ENCODE results near the gene ATF2. TPM values are rescaled to one million over a fixed set of nuclear protein-coding genes. Genes with fewer than 3 reads are reported as not detected.

Gene ATF2
- polyA plus RNA-seq, 3 donors = 17.4 to 24.0 (median 22.1) TPM

GRCh38 chr2:175181877-175182308 lies 13.9 kb upstream of the ATF2 start:
- intact Hi-C loops (cut with micrococcal nuclease) = no loop called here
- Histone ChIP-seq H2AFZ (ENCODE audit: insufficient read depth, low read depth, low read length, poor library complexity, severe bottlenecking) (peak overlapping the region; percentile 92), H3K36me3 (replicated peaks in 1 of 2; ENCODE audit: control insufficient read depth in 1 of 2, insufficient read depth in 2 of 2, low read length in 2 of 2) (peaks cover 31 to 32% of the 10 kb centered on the region in 2 donors), H3K27me3 (ENCODE audit: control insufficient read depth in 2 of 2, insufficient read depth in 2 of 2, low read length in 2 of 2) (no peaks in the 10 kb centered on the region), H3K4me3 (replicated peaks in 1 of 3; ENCODE audit: low read depth in 2 of 3, low read length in 3 of 3) (peak overlapping the region; percentile 76 to 93 (median 80)), H3K79me2 (ENCODE audit: insufficient read depth, low read length) (peaks cover 49% of the 10 kb centered on the region), H3K27ac (ENCODE audit: low read depth in 1 of 2, low read length in 2 of 2) (peak overlapping the region; percentile 76 to 91), H3K4me2 (replicated peaks; ENCODE audit: extremely low read depth, low read length, poor library complexity, severe bottlenecking) (peak overlapping the region; percentile 90), H4K20me1 (ENCODE audit: insufficient read depth, low read length) (peaks cover 39% of the 10 kb centered on the region), H3K9ac (ENCODE audit: insufficient read depth, low read length, poor library complexity, severe bottlenecking) (peak overlapping the region; percentile 87), H3K4me1 (ENCODE audit: control insufficient read depth in 1 of 2, insufficient read depth in 2 of 2, low read length in 2 of 2) (peaks cover 12 to 17% of the 10 kb centered on the region in 2 donors), H3K9me3 (replicated peaks in 1 of 2; ENCODE audit: control insufficient read depth in 1 of 2, insufficient read depth in 1 of 2, low read length in 2 of 2) (no peaks in the 10 kb centered on the region)
- Mint-ChIP-seq H3K27me3 (ENCODE audit: low read depth in 3 of 3) (no peaks in the 10 kb centered on the region), H3K27ac (peak overlapping the region; percentile 50 to 95 (median 88)), H3K36me3 (peaks cover 30 to 31% of the 10 kb centered on the region in 2 donors), H3K4me3 (peak overlapping the region; percentile 87 to 96), H3K4me1 (peaks cover 16% of the 10 kb centered on the region), H3K9me3 (peaks cover 0 to 4% (median 2%) of the 10 kb centered on the region in 7 donors)
- 65% methylated on average over 4 of the region's 5 CpGs for WGBS (ENCODE audit: insufficient coverage)
- no peak for DNase-seq
- no peak for TF ChIP-seq CTCF (IDR thresholded peaks at IDR 0.05)

GRCh38 chr2:175181104-175181876 lies 13.3 kb upstream of the ATF2 start, which contains the start of gene ATP5MC3:
ATP5MC3 (minus strand) TSS chr2:175181710; CDS start chr2:175181393, 317 bp downstream.
- H3K4me3 ChIP-seq (replicated peaks in 1 of 3; ENCODE audit: low read depth in 2 of 3, low read length in 3 of 3) = peak within 1 kb of the TSS; percentile 76 to 93 (median 80)
- intact Hi-C loops (cut with micrococcal nuclease) = no loop called here
- peak within 1 kb of the TSS; percentile 92 for H2AFZ ChIP-seq (ENCODE audit: insufficient read depth, low read depth, low read length, poor library complexity, severe bottlenecking)
- H3K79me2 ChIP-seq (ENCODE audit: insufficient read depth, low read length) = peaks cover 54% of the 10 kb centered on the region
- H3K27ac Mint-ChIP-seq = peak within 1 kb of the TSS; percentile 88 to 95 (median 93)
- H3K4me1 Mint-ChIP-seq = peaks cover 16% of the 10 kb centered on the region
- H3K4me2 ChIP-seq (replicated peaks; ENCODE audit: extremely low read depth, low read length, poor library complexity, severe bottlenecking) = peak within 1 kb of the TSS; percentile 90
- peaks cover 36 to 38% of the 10 kb centered on the region in 2 donors for H3K36me3 ChIP-seq (replicated peaks in 1 of 2; ENCODE audit: control insufficient read depth in 1 of 2, insufficient read depth in 2 of 2, low read length in 2 of 2)
- peaks cover 0 to 4% (median 2%) of the 10 kb centered on the region in 7 donors for H3K9me3 Mint-ChIP-seq
- peaks cover 35% of the 10 kb centered on the region in 2 donors for H3K36me3 Mint-ChIP-seq
- no peaks in the 10 kb centered on the region for H3K27me3 ChIP-seq (ENCODE audit: control insufficient read depth in 2 of 2, insufficient read depth in 2 of 2, low read length in 2 of 2)
- peak within 1 kb of the TSS; percentile 87 to 96 for H3K4me3 Mint-ChIP-seq
- H3K9ac ChIP-seq (ENCODE audit: insufficient read depth, low read length, poor library complexity, severe bottlenecking) = peak within 1 kb of the TSS; percentile 87
- peak within 1 kb of the TSS; percentile 76 to 91 for H3K27ac ChIP-seq (ENCODE audit: low read depth in 1 of 2, low read length in 2 of 2)
- no peaks in the 10 kb centered on the region for H3K27me3 Mint-ChIP-seq (ENCODE audit: low read depth in 3 of 3)
- H4K20me1 ChIP-seq (ENCODE audit: insufficient read depth, low read length) = peaks cover 42% of the 10 kb centered on the region
- H3K4me1 ChIP-seq (ENCODE audit: control insufficient read depth in 1 of 2, insufficient read depth in 2 of 2, low read length in 2 of 2) = peaks cover 12 to 17% of the 10 kb centered on the region in 2 donors
- WGBS (ENCODE audit: insufficient coverage) = under 1% methylated on average over 46 of the region's 53 CpGs
- TF ChIP-seq CTCF (IDR thresholded peaks at IDR 0.05) = no peak
- DNase-seq = peak; percentile 88 to 89 (median 89)
- H3K9me3 ChIP-seq (replicated peaks in 1 of 2; ENCODE audit: control insufficient read depth in 1 of 2, insufficient read depth in 1 of 2, low read length in 2 of 2) = no peaks in the 10 kb centered on the region
